ENCODE data around the gene BPGM.

The BPGM gene

GRCh38 chr7:134714470-134715205 is 68.0 kb downstream of the BPGM start:
- peaks cover 22% of the 10 kb centered on the region for H3K4me1 Mint-ChIP-seq (ENCODE audit: low read depth)
- intact Hi-C loops (cut with micrococcal nuclease) = no loop called here
- no peak overlapping the region for H3K27ac Mint-ChIP-seq
- no peaks in the 10 kb centered on the region for H3K36me3 Mint-ChIP-seq (ENCODE audit: low read depth)
- peaks cover 14% of the 10 kb centered on the region for H3K27me3 Mint-ChIP-seq
- H3K9me3 Mint-ChIP-seq = peaks cover 12% of the 10 kb centered on the region
- H3K4me3 Mint-ChIP-seq = no peak overlapping the region

- peaks cover 12% of the 10 kb centered on the region for H3K9me3 Mint-ChIP-seq
- H3K4me1 Mint-ChIP-seq (ENCODE audit: low read depth) = peaks cover 20% of the 10 kb centered on the region
- no peak overlapping the region for H3K4me3 Mint-ChIP-seq
- intact Hi-C loops (cut with micrococcal nuclease) = no loop called here
- peaks cover 6% of the 10 kb centered on the region for H3K27me3 Mint-ChIP-seq
- H3K36me3 Mint-ChIP-seq (ENCODE audit: low read depth) = no peaks in the 10 kb centered on the region
- H3K27ac Mint-ChIP-seq = no peak overlapping the region
Measured at GRCh38 chr7:134718211-134718875, 71.7 kb downstream of the BPGM start.

- Mint-ChIP-seq H3K9me3 (no peaks in the 10 kb centered on the region), H3K4me1 (ENCODE audit: low read depth) (peaks cover 19% of the 10 kb centered on the region), H3K36me3 (ENCODE audit: low read depth) (no peaks in the 10 kb centered on the region), H3K27ac (no peak overlapping the region), H3K4me3 (no peak overlapping the region), H3K27me3 (peaks cover 2% of the 10 kb centered on the region)
- intact Hi-C loops (cut with micrococcal nuclease) = no loop called here
Measured at GRCh38 chr7:134720091-134720935, 73.7 kb downstream of the BPGM start.

- Mint-ChIP-seq H3K4me3 (no peak overlapping the region), H3K27me3 (peaks cover 2% of the 10 kb centered on the region), H3K4me1 (ENCODE audit: low read depth) (peaks cover 26% of the 10 kb centered on the region), H3K27ac (no peak overlapping the region), H3K9me3 (no peaks in the 10 kb centered on the region), H3K36me3 (ENCODE audit: low read depth) (no peaks in the 10 kb centered on the region)
- intact Hi-C loops (cut with micrococcal nuclease) = no loop called here
Measured at GRCh38 chr7:134721171-134721570, 74.5 kb downstream of the BPGM start.

- no peaks in the 10 kb centered on the region for H3K36me3 Mint-ChIP-seq (ENCODE audit: low read depth)
- intact Hi-C loops (cut with micrococcal nuclease) = no loop called here
- H3K4me1 Mint-ChIP-seq (ENCODE audit: low read depth) = peaks cover 39% of the 10 kb centered on the region
- no peak overlapping the region for H3K4me3 Mint-ChIP-seq
- peaks cover 2% of the 10 kb centered on the region for H3K27me3 Mint-ChIP-seq
- no peaks in the 10 kb centered on the region for H3K9me3 Mint-ChIP-seq
- peak overlapping the region; percentile 28 for H3K27ac Mint-ChIP-seq
Measured at GRCh38 chr7:134722786-134723322, 76.2 kb downstream of the BPGM start.

- peaks cover 45% of the 10 kb centered on the region for H3K4me1 Mint-ChIP-seq (ENCODE audit: low read depth)
- H3K4me3 Mint-ChIP-seq = no peak overlapping the region
- H3K36me3 Mint-ChIP-seq (ENCODE audit: low read depth) = no peaks in the 10 kb centered on the region
- H3K9me3 Mint-ChIP-seq = no peaks in the 10 kb centered on the region
- intact Hi-C loops (cut with micrococcal nuclease) = loop anchor here (1.0 kb wide), 1 partner anchor 31 kb away; no protein-coding TSS in a partner anchor
- no peak overlapping the region for H3K27ac Mint-ChIP-seq
- peaks cover 2% of the 10 kb centered on the region for H3K27me3 Mint-ChIP-seq
Measured at GRCh38 chr7:134723892-134724291, 77.2 kb downstream of the BPGM start.

- H3K27ac Mint-ChIP-seq = peak overlapping the region; percentile 52
- no peaks in the 10 kb centered on the region for H3K9me3 Mint-ChIP-seq
- no peaks in the 10 kb centered on the region for H3K36me3 Mint-ChIP-seq (ENCODE audit: low read depth)
- H3K27me3 Mint-ChIP-seq = no peaks in the 10 kb centered on the region
- intact Hi-C loops (cut with micrococcal nuclease) = loop anchor here (1.0 kb wide), 1 partner anchor 31 kb away; no protein-coding TSS in a partner anchor
- H3K4me1 Mint-ChIP-seq (ENCODE audit: low read depth) = peaks cover 52% of the 10 kb centered on the region
- no peak overlapping the region for H3K4me3 Mint-ChIP-seq
Measured at GRCh38 chr7:134724606-134725005, 78.0 kb downstream of the BPGM start.

- no peak overlapping the region for H3K4me3 Mint-ChIP-seq
- H3K27ac Mint-ChIP-seq = peak overlapping the region; percentile 44
- peaks cover 7% of the 10 kb centered on the region for H3K9me3 Mint-ChIP-seq
- H3K27me3 Mint-ChIP-seq = no peaks in the 10 kb centered on the region
- intact Hi-C loops (cut with micrococcal nuclease) = no loop called here
- H3K4me1 Mint-ChIP-seq (ENCODE audit: low read depth) = peaks cover 60% of the 10 kb centered on the region
- no peaks in the 10 kb centered on the region for H3K36me3 Mint-ChIP-seq (ENCODE audit: low read depth)
Measured at GRCh38 chr7:134726581-134726980, 79.9 kb downstream of the BPGM start.

- Mint-ChIP-seq H3K9me3 (peaks cover 7% of the 10 kb centered on the region), H3K27ac (peak overlapping the region; percentile 44)
Measured at GRCh38 chr7:134727711-134728110, 81.1 kb downstream of the BPGM start.

More at GRCh38 chr7:134727711-134728110, 81.1 kb downstream of the BPGM start:
- intact Hi-C loops (cut with micrococcal nuclease) = no loop called here
- Mint-ChIP-seq H3K36me3 (ENCODE audit: low read depth) (no peaks in the 10 kb centered on the region), H3K4me3 (no peak overlapping the region), H3K27me3 (no peaks in the 10 kb centered on the region), H3K4me1 (ENCODE audit: low read depth) (peaks cover 66% of the 10 kb centered on the region)
